HEK293 (cell line): ENCODE measurements around the gene PRUNE2.

Experiments
- CTCF ChIA-PET: fragments of 350-600 bp; formaldehyde crosslinking; extraction: SDS; loops from one replicate; lab custom pipeline; 2021; ENCODE audit warnings: antibody characterized with exemption; lab: Yijun Ruan, JAX
- POLR2A ChIA-PET: fragments of 300-600 bp; formaldehyde crosslinking; extraction: SDS; loops from one replicate; lab custom pipeline; 2020; ENCODE audit warnings: antibody characterized with exemption, inconsistent platforms; lab: Yijun Ruan, JAX
- H3K27ac ChIP-seq: fragments of 200-500 bp; sonication (Bioruptor generic); 2 replicates; pipeline ENCODE4 v1.5.1; 2014; ENCODE audit warnings: low read depth, low read length, control low read depth, inconsistent platforms; ENCODE audit errors: extremely low read depth
- H3K36me3 ChIP-seq, 2 experiments: fragments of 200-500 bp in 1 of 2; sonication (Bioruptor generic) in 1 of 2; 1 replicate in 1 of 2; 2 replicates in 1 of 2; pipeline ENCODE4 v1.5.1; 2014 to 2017; ENCODE audit warnings: inconsistent platforms in 2 of 2, low read length in 2 of 2; ENCODE audit not compliant: control insufficient read depth in 2 of 2, insufficient read depth in 1 of 2
- H3K4me1 ChIP-seq: fragments of 200-500 bp; sonication (Bioruptor generic); 2 replicates; pipeline ENCODE4 v1.5.1; 2014; ENCODE audit warnings: mild to moderate bottlenecking, low read length, inconsistent platforms; ENCODE audit not compliant: control insufficient read depth, insufficient read depth
- H3K4me3 ChIP-seq: 2 replicates; pipeline ENCODE4 v1.5.1; 2011; ENCODE audit warnings: low read depth, mild to moderate bottlenecking, control low read depth, low read length, moderate library complexity
- H3K9me3 ChIP-seq: fragments of 200-500 bp; sonication (Bioruptor generic); 2 replicates; pipeline ENCODE4 v1.5.1; 2014; ENCODE audit warnings: low read depth, low read length, inconsistent platforms; ENCODE audit not compliant: control insufficient read depth, insufficient read depth
- BCL11B ChIP-seq: fragments of 450-650 bp; formaldehyde crosslinking; IDR thresholded peaks from 2 replicates; pipeline ENCODE4 v1.5.1; 2016; ENCODE audit warnings: low read depth, missing biosample characterization, missing genetic modification characterization
- GLI2 ChIP-seq: fragments of 450-650 bp; formaldehyde crosslinking; IDR thresholded peaks from 2 replicates; pipeline ENCODE4; 2017; ENCODE audit warnings: missing biosample characterization, missing genetic modification characterization, low read depth, borderline replicate concordance
- HOXD13 ChIP-seq: sonication (generic); formaldehyde crosslinking; IDR thresholded peaks from 2 replicates; pipeline ENCODE4 v1.8.0; 2022; ENCODE audit warnings: missing genetic modification reagents, borderline replicate concordance
- ZNF266 ChIP-seq: fragments of 450-650 bp; formaldehyde crosslinking; IDR thresholded peaks from 2 replicates; pipeline ENCODE4 v1.5.1; 2016; ENCODE audit warnings: missing biosample characterization, missing genetic modification characterization, low read depth
- ZNF404 ChIP-seq: fragments of 450-650 bp; formaldehyde crosslinking; IDR thresholded peaks from 2 replicates; pipeline ENCODE4 v1.5.1; 2017; ENCODE audit warnings: missing biosample characterization, missing genetic modification characterization
- ZNF426 ChIP-seq: fragments of 450-650 bp; formaldehyde crosslinking; IDR thresholded peaks from 2 replicates; pipeline ENCODE4 v1.5.1; 2017; ENCODE audit warnings: missing biosample characterization, missing genetic modification characterization, mild to moderate bottlenecking, inconsistent platforms, moderate library complexity
- ZNF488 ChIP-seq: fragments of 450-650 bp; formaldehyde crosslinking; IDR thresholded peaks from 2 replicates; pipeline ENCODE4 v1.5.1; 2016; ENCODE audit warnings: missing biosample characterization, missing genetic modification characterization
- ZNF692 ChIP-seq: fragments of 450-650 bp; formaldehyde crosslinking; IDR thresholded peaks from 2 replicates; pipeline ENCODE4 v1.5.1; 2016; ENCODE audit warnings: missing biosample characterization, missing genetic modification characterization
- ZSCAN23 ChIP-seq: fragments of 450-650 bp; formaldehyde crosslinking; IDR thresholded peaks from 2 replicates; pipeline ENCODE4 v1.5.1; 2016; ENCODE audit warnings: missing biosample characterization, missing genetic modification characterization
- TF ChIP-seq, protein P1 (sequence below): fragments of 450-650 bp; formaldehyde crosslinking; IDR thresholded peaks from 2 replicates; pipeline ENCODE4 v1.5.1; 2016; ENCODE audit warnings: missing biosample characterization, missing genetic modification characterization
- TF ChIP-seq, protein P2 (sequence below): fragments of 450-650 bp; formaldehyde crosslinking; IDR thresholded peaks from 2 replicates; pipeline ENCODE4 v1.5.1; 2016; ENCODE audit warnings: missing biosample characterization, missing genetic modification characterization
- TF ChIP-seq, protein P3 (sequence below): fragments of 450-650 bp; formaldehyde crosslinking; IDR thresholded peaks from 2 replicates; pipeline ENCODE4 v1.5.0; 2017; ENCODE audit warnings: missing biosample characterization, missing genetic modification characterization, borderline replicate concordance

Gene PRUNE2

GRCh38 chr9:76803762-76804161, 102.2 kb downstream of the PRUNE2 start (continued):
- TF ChIP-seq, protein P1, sequence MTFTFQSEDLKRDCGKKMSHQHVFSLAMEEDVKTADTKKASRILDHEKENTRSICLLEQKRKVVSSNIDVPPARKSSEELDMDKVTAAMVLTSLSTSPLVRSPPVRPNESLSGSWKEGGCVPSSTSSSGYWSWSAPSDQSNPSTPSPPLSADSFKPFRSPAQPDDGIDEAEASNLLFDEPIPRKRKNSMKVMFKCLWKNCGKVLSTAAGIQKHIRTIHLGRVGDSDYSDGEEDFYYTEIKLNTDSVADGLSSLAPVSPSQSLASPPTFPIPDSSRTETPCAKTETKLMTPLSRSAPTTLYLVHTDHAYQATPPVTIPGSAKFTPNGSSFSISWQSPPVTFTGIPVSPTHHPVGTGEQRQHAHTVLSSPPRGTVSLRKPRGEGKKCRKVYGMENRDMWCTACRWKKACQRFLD (tag by site-specific recombination): no peak
- TF ChIP-seq, protein P2, sequence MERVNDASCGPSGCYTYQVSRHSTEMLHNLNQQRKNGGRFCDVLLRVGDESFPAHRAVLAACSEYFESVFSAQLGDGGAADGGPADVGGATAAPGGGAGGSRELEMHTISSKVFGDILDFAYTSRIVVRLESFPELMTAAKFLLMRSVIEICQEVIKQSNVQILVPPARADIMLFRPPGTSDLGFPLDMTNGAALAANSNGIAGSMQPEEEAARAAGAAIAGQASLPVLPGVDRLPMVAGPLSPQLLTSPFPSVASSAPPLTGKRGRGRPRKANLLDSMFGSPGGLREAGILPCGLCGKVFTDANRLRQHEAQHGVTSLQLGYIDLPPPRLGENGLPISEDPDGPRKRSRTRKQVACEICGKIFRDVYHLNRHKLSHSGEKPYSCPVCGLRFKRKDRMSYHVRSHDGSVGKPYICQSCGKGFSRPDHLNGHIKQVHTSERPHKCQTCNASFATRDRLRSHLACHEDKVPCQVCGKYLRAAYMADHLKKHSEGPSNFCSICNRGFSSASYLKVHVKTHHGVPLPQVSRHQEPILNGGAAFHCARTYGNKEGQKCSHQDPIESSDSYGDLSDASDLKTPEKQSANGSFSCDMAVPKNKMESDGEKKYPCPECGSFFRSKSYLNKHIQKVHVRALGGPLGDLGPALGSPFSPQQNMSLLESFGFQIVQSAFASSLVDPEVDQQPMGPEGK (tag by site-specific recombination): no peak
- TF ChIP-seq, all 188 proteins: peak for 0

DNA sequence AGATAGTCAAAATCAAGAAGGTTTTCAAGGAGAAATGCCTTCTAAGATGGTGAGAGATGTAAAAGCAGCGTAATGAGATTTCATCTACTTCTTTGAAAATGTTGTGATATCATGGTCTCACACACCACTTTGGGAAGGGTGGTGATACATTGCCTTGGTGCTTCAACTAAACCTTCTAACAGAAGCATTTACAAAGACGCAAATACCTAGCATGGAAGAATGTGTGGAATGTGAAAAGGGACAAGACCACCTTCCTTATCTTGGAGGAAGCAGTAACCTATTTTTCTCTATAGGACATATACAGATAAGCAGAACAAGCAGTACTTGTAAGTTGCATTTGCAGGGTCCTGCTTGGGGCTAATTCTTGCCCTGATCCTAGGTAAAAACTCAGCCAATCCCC, 102.8 kb downstream of the PRUNE2 start:
- Histone ChIP-seq H3K9me3 (no peaks in the 10 kb centered on the region), H3K27ac (no peak overlapping the region), H3K36me3 (no peaks in the 10 kb centered on the region), H3K4me3 (no peak overlapping the region), H3K4me1 (no peaks in the 10 kb centered on the region)
- TF ChIP-seq ZSCAN23 (no peak), ZNF404 (tag by site-specific recombination) (no peak), ZNF488 (no peak), BCL11B (tag by site-specific recombination) (no peak), ZNF266 (no peak)
- CTCF ChIA-PET: interaction anchor here (1.0 to 1.4 kb wide), 2 partner anchors 8 to 364 kb away, joined by 4 to 8 read pairs; no protein-coding TSS in a partner anchor
- POLR2A ChIA-PET: no interaction called here

DNA sequence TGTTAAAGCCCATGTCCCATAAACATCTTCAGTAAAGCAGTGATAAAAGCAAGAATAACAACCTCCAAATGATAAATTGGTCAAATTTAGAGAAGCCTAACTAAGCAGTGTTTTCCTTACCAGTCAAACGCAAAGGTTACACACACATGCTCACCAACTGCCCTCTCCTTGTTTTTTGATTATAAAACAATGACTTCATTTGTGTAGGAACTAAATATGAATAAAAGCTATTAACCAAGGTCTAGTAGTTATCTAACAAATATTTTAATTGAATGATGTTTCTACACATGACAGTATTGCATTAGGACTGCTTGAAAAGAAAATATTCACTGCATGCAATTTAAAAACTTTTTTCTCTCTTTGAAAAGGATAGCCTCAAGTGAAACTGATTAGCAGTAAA, 105.0 kb downstream of the PRUNE2 start:
- no peaks in the 10 kb centered on the region for H3K9me3 ChIP-seq
- TF ChIP-seq HOXD13 (CRISPR knock-in tag) (no peak), ZNF426 (no peak), GLI2 (no peak), ZNF692 (tag by site-specific recombination) (no peak)
- TF ChIP-seq, protein P3, sequence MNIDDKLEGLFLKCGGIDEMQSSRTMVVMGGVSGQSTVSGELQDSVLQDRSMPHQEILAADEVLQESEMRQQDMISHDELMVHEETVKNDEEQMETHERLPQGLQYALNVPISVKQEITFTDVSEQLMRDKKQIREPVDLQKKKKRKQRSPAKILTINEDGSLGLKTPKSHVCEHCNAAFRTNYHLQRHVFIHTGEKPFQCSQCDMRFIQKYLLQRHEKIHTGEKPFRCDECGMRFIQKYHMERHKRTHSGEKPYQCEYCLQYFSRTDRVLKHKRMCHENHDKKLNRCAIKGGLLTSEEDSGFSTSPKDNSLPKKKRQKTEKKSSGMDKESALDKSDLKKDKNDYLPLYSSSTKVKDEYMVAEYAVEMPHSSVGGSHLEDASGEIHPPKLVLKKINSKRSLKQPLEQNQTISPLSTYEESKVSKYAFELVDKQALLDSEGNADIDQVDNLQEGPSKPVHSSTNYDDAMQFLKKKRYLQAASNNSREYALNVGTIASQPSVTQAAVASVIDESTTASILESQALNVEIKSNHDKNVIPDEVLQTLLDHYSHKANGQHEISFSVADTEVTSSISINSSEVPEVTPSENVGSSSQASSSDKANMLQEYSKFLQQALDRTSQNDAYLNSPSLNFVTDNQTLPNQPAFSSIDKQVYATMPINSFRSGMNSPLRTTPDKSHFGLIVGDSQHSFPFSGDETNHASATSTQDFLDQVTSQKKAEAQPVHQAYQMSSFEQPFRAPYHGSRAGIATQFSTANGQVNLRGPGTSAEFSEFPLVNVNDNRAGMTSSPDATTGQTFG (tag by site-specific recombination): no peak
- TF ChIP-seq, all 188 proteins: peak for 0
- Histone ChIP-seq H3K36me3 (no peaks in the 10 kb centered on the region), H3K4me1 (no peaks in the 10 kb centered on the region), H3K4me3 (no peak overlapping the region), H3K27ac (no peak overlapping the region)
- ChIA-PET CTCF (interaction anchor here (0.6 to 0.8 kb wide), 4 partner anchors 15 to 346 kb away, joined by 3 to 5 read pairs (median 4); no protein-coding TSS in a partner anchor), POLR2A (no interaction called here)
